ENCODE measurements around the gene ZNF593.

The ZNF593 gene

GRCh38 chr1:26171084-26172072 is 1.7 kb downstream of the ZNF593 start, which contains the start of gene ZNF593OS:
TSS of gene ZNF593OS (minus strand) at chr1:26171832. CDS start at chr1:26171661, 171 bp downstream.
- no peak for DNase-seq

GRCh38 chr1:26175346-26175745 is 5.6 kb downstream of the ZNF593 start:
- DNase-seq, result no peak

- no peak for DNase-seq
Measured at GRCh38 chr1:26177182-26177684, 7.5 kb downstream of the ZNF593 start, which contains the start of gene CNKSR1. TSS of gene CNKSR1 (plus strand) at chr1:26177491. CDS start at chr1:26177548, 57 bp downstream.

GRCh38 chr1:26180010-26180506 is 10.3 kb downstream of the ZNF593 start:
- DNase-seq, result no peak

- no peak for DNase-seq
Measured at GRCh38 chr1:26181586-26182382, 12.1 kb downstream of the ZNF593 start.

GRCh38 chr1:26182383-26182696 is 12.6 kb downstream of the ZNF593 start:
- DNase-seq, result no peak

GRCh38 chr1:26184086-26184485 is 14.4 kb downstream of the ZNF593 start:
- DNase-seq, result no peak

GRCh38 chr1:26184883-26185282 is 15.2 kb downstream of the ZNF593 start:
- DNase-seq, result no peak

GRCh38 chr1:26187882-26188281 is 18.2 kb downstream of the ZNF593 start:
- no peak for DNase-seq

- DNase-seq, result no peak
Measured at GRCh38 chr1:26188477-26188876, 18.8 kb downstream of the ZNF593 start.

- no peak for DNase-seq
Measured at GRCh38 chr1:26189331-26189730, 19.6 kb downstream of the ZNF593 start.

GRCh38 chr1:26189751-26190275 is 20.1 kb downstream of the ZNF593 start:
- DNase-seq, result no peak

GRCh38 chr1:26190373-26190987 is 20.8 kb downstream of the ZNF593 start, which contains the start of gene CATSPER4:
TSS of gene CATSPER4 (plus strand) at chr1:26190602. CDS start at chr1:26190628, 26 bp downstream.
- no peak for DNase-seq

- DNase-seq, result no peak
Measured at GRCh38 chr1:26191739-26192138, 22.0 kb downstream of the ZNF593 start.

- DNase-seq, result no peak
Measured at GRCh38 chr1:26195805-26196204, 26.1 kb downstream of the ZNF593 start.

GRCh38 chr1:26197301-26197700 is 27.6 kb downstream of the ZNF593 start:
- DNase-seq, result no peak

- DNase-seq, result no peak
Measured at GRCh38 chr1:26197813-26198212, 28.1 kb downstream of the ZNF593 start.

- no peak for DNase-seq
Measured at GRCh38 chr1:26200413-26200812, 30.7 kb downstream of the ZNF593 start.

- DNase-seq, result no peak
Measured at GRCh38 chr1:26203642-26204318, 34.1 kb downstream of the ZNF593 start.

GRCh38 chr1:26210147-26210870 is 40.6 kb downstream of the ZNF593 start:
- peak; percentile 80 for DNase-seq

GRCh38 chr1:26212726-26213125 is 43.0 kb downstream of the ZNF593 start:
- DNase-seq, result no peak
